Mesenchymal stem cell (in vitro differentiated cells and primary cell): ENCODE results near the gene CGB8.
"Not testable (repeated sequence)": the region's sequence is repeated elsewhere in the genome, so short reads cannot be mapped to it uniquely, and the experiment has no call there.

Experiments
- DNase-seq: peaks from one replicate; pipeline ENCODE4 v3.0.0-alpha.2; 2013
- H2AFZ ChIP-seq: one replicate; pipeline ENCODE4 v1.6.1; 2013; ENCODE audit warnings: low read depth, mild to moderate bottlenecking, control low read depth, inconsistent platforms, low read length, moderate library complexity
- H2AK5ac ChIP-seq: 2 replicates; pipeline ENCODE4 v1.6.1; 2013; ENCODE audit warnings: low read length, moderate library complexity, mild to moderate bottlenecking, inconsistent platforms; ENCODE audit not compliant: severe bottlenecking
- H2BK120ac ChIP-seq: one replicate; pipeline ENCODE4 v1.6.1; 2013; ENCODE audit warnings: low read depth, mild to moderate bottlenecking, inconsistent platforms, low read length, moderate library complexity
- H2BK12ac ChIP-seq, 2 experiments: one replicate each; pipeline ENCODE4 v1.6.1; 2013; ENCODE audit warnings: inconsistent platforms in 2 of 2, low read length in 2 of 2, mild to moderate bottlenecking in 2 of 2, moderate library complexity in 2 of 2, control low read depth in 1 of 2
- H2BK15ac ChIP-seq: one replicate; pipeline ENCODE4 v1.6.1; 2013; ENCODE audit warnings: mild to moderate bottlenecking, low read depth, inconsistent platforms; ENCODE audit not compliant: poor library complexity, severe bottlenecking
- H2BK5ac ChIP-seq: 2 replicates; pipeline ENCODE4 v1.6.1; 2013; ENCODE audit warnings: low read depth, mild to moderate bottlenecking, low read length, control low read depth, inconsistent platforms; ENCODE audit not compliant: poor library complexity, severe bottlenecking
- H3K14ac ChIP-seq, 2 experiments: one replicate each; pipeline ENCODE4 v1.6.1; 2013; ENCODE audit warnings: inconsistent platforms in 2 of 2, low read length in 2 of 2, control low read depth in 1 of 2, mild to moderate bottlenecking in 1 of 2, moderate library complexity in 1 of 2
- H3K18ac ChIP-seq, 2 experiments: one replicate each; pipeline ENCODE4 v1.6.1; 2013; ENCODE audit warnings: inconsistent platforms in 2 of 2, low read length in 2 of 2, control low read depth in 1 of 2, low read depth in 1 of 2, mild to moderate bottlenecking in 1 of 2
- H3K23ac ChIP-seq, 2 experiments: one replicate each; pipeline ENCODE4 v1.6.1; 2013; ENCODE audit warnings: inconsistent platforms in 2 of 2, low read length in 2 of 2, mild to moderate bottlenecking in 2 of 2, moderate library complexity in 2 of 2, control low read depth in 1 of 2
- H3K27ac ChIP-seq: 2 replicates; pipeline ENCODE4 v1.5.1; 2013; ENCODE audit warnings: mild to moderate bottlenecking, moderate library complexity, low read length, control low read depth, inconsistent platforms; ENCODE audit not compliant: poor library complexity, severe bottlenecking
- H3K27me3 ChIP-seq, 2 experiments: 2 replicates each; pipeline versions ENCODE4 v1.6.1 to v1.7.0; 2013; ENCODE audit warnings: low read length in 2 of 2, mild to moderate bottlenecking in 2 of 2, moderate library complexity in 2 of 2, control low read depth in 1 of 2, inconsistent platforms in 1 of 2; ENCODE audit not compliant: control insufficient read depth in 1 of 2, insufficient read depth in 1 of 2
- H3K36me3 ChIP-seq, 2 experiments: 2 replicates each; pipeline versions ENCODE4 v1.6.1 to v1.7.0; 2013; ENCODE audit warnings: low read length in 2 of 2, control low read depth in 1 of 2, inconsistent platforms in 1 of 2, low read depth in 1 of 2, mild to moderate bottlenecking in 1 of 2; ENCODE audit not compliant: insufficient read depth in 2 of 2, control insufficient read depth in 1 of 2
- H3K4ac ChIP-seq, 2 experiments: one replicate each; pipeline ENCODE4 v1.6.1; 2013; ENCODE audit warnings: inconsistent platforms in 2 of 2, low read length in 2 of 2, mild to moderate bottlenecking in 2 of 2, moderate library complexity in 2 of 2, control low read depth in 1 of 2, low read depth in 1 of 2
- H3K4me1 ChIP-seq: 2 replicates; pipeline ENCODE4 v1.6.1; 2013; ENCODE audit warnings: low read depth, low read length, control low read depth; ENCODE audit not compliant: control insufficient read depth, insufficient read depth
- H3K4me2 ChIP-seq: 2 replicates; pipeline ENCODE4 v1.6.1; 2013; ENCODE audit warnings: low read length, mild to moderate bottlenecking, inconsistent platforms; ENCODE audit not compliant: poor library complexity, severe bottlenecking
- H3K4me3 ChIP-seq, 2 experiments: 2 replicates each; pipeline versions ENCODE4 v1.5.1 to v1.7.0; 2013; ENCODE audit warnings: low read length in 2 of 2, mild to moderate bottlenecking in 2 of 2, control low read depth in 1 of 2, low read depth in 1 of 2; ENCODE audit not compliant: insufficient read depth in 1 of 2
- H3K79me1 ChIP-seq: replicated peaks from 2 replicates; pipeline ENCODE4 v1.6.1; 2013; ENCODE audit warnings: mild to moderate bottlenecking, control low read depth, low read length, inconsistent platforms; ENCODE audit not compliant: poor library complexity, severe bottlenecking
- H3K9ac ChIP-seq: 2 replicates; pipeline ENCODE4 v1.7.0; 2013; ENCODE audit warnings: mild to moderate bottlenecking, low read length, moderate library complexity
- H3K9me3 ChIP-seq: 2 replicates; pipeline ENCODE4 v1.7.0; 2013; ENCODE audit warnings: mild to moderate bottlenecking, low read length; ENCODE audit not compliant: control insufficient read depth
- H4K8ac ChIP-seq: one replicate; pipeline ENCODE4 v1.6.1; 2013; ENCODE audit warnings: inconsistent platforms, mild to moderate bottlenecking, low read length, moderate library complexity
- H4K91ac ChIP-seq: one replicate; pipeline ENCODE4 v1.6.1; 2013; ENCODE audit warnings: mild to moderate bottlenecking, low read length, inconsistent platforms
- WGBS: methylation state at CpG from one replicate; pipeline ENCODE4 v1.1.7; 2013; ENCODE audit warnings: mixed read lengths; 5-methylcytosine and 5-hydroxymethylcytosine counted together

CGB8 gene

GRCh38 chr19:49018388-49019241 lies 30.3 kb downstream of the CGB8 start:
- H3K14ac ChIP-seq, H3K9me3 ChIP-seq, H3K4ac ChIP-seq, H2AFZ ChIP-seq, H4K91ac ChIP-seq, H3K18ac ChIP-seq, H3K79me1 ChIP-seq, H4K8ac ChIP-seq, DNase-seq, H2BK5ac ChIP-seq, H2BK120ac ChIP-seq, H2BK12ac ChIP-seq, H3K27ac ChIP-seq, H2BK15ac ChIP-seq, H2AK5ac ChIP-seq, H3K23ac ChIP-seq: not testable (repeated sequence)
- Histone ChIP-seq H3K4me1 (peaks cover 15% of the 10 kb centered on the region), H3K4me2 (peak overlapping the region; percentile 85), H3K27me3 (peaks cover 5 to 30% of the 10 kb centered on the region in 2 experiments), H3K36me3 (peaks cover 24 to 32% of the 10 kb centered on the region in 2 experiments), H3K9ac (peak overlapping the region; percentile 45), H3K4me3 (peak overlapping the region in 1 of 2 experiments; percentile 70)
- WGBS: 53% methylated on average over 49 of the region's 50 CpGs

- Histone ChIP-seq H3K4me3 (peak overlapping the region; percentile 44 to 70), H3K14ac (no peak overlapping the region), H2AFZ (no peak overlapping the region), H2BK5ac (no peak overlapping the region), H4K91ac (no peak overlapping the region), H3K36me3 (peaks cover 26 to 32% of the 10 kb centered on the region in 2 experiments), H3K23ac (no peak overlapping the region), H3K9ac (peak overlapping the region; percentile 45), H3K18ac (no peak overlapping the region), H2AK5ac (no peak overlapping the region), H3K4ac (peak overlapping the region in 1 of 2 experiments; percentile 17), H2BK12ac (no peak overlapping the region), H3K9me3 (no peaks in the 10 kb centered on the region), H3K79me1 (no peaks in the 10 kb centered on the region), H3K4me1 (peaks cover 15% of the 10 kb centered on the region), H3K27ac (no peak overlapping the region), H4K8ac (no peak overlapping the region), H2BK120ac (no peak overlapping the region), H3K27me3 (peaks cover 5 to 30% of the 10 kb centered on the region in 2 experiments), H2BK15ac (no peak overlapping the region), H3K4me2 (peak overlapping the region; percentile 85)
- DNase-seq: peak; percentile 72
- WGBS: 1% methylated on average over 48 of the region's 62 CpGs
Measured at GRCh38 chr19:49017666-49018351, 31.1 kb downstream of the CGB8 start.

GRCh38 chr19:49017041-49017665 lies 31.8 kb downstream of the CGB8 start, which contains the start of gene LHB:
LHB (minus strand) TSS chr19:49017091; CDS start chr19:49017081, 10 bp downstream.
- H2BK5ac ChIP-seq: no peak within 1 kb of the TSS
- no peaks in the 10 kb centered on the region for H3K9me3 ChIP-seq
- no peak within 1 kb of the TSS for H2BK12ac ChIP-seq
- no peaks in the 10 kb centered on the region for H3K79me1 ChIP-seq
- no peak for DNase-seq
- H3K4ac ChIP-seq: no peak within 1 kb of the TSS
- no peak within 1 kb of the TSS for H2AFZ ChIP-seq
- no peak within 1 kb of the TSS for H3K18ac ChIP-seq
- peaks cover 15% of the 10 kb centered on the region for H3K4me1 ChIP-seq
- H3K9ac ChIP-seq: peak within 1 kb of the TSS; percentile 45
- H3K23ac ChIP-seq: no peak within 1 kb of the TSS
- H3K27me3 ChIP-seq: peaks cover 5 to 30% of the 10 kb centered on the region in 2 experiments
- peak within 1 kb of the TSS; percentile 85 for H3K4me2 ChIP-seq
- peak within 1 kb of the TSS; percentile 44 to 70 for H3K4me3 ChIP-seq
- H2AK5ac ChIP-seq: no peak within 1 kb of the TSS
- H2BK120ac ChIP-seq: no peak within 1 kb of the TSS
- 71% methylated on average over 11 of the region's 17 CpGs for WGBS
- no peak within 1 kb of the TSS for H3K27ac ChIP-seq
- H3K36me3 ChIP-seq: peaks cover 33 to 39% of the 10 kb centered on the region in 2 experiments
- H2BK15ac ChIP-seq: no peak within 1 kb of the TSS
- H3K14ac ChIP-seq: no peak within 1 kb of the TSS
- H4K91ac ChIP-seq: no peak within 1 kb of the TSS
- peak within 1 kb of the TSS; percentile 52 for H4K8ac ChIP-seq
